ENCODE measurements around the gene NEU4.
"Not testable (repeated sequence)": the region's sequence is repeated elsewhere in the genome, so short reads cannot be mapped to it uniquely, and the experiment has no call there.

The NEU4 gene

GRCh38 chr2:241808721-241809382 is at the start of gene NEU4:
Gene NEU4, plus strand, starts transcription at chr2:241809193. Its CDS starts 5,292 bp downstream, at chr2:241814485.
- in situ Hi-C loops (cut with MboI; ENCODE audit: low pct_unique_long_range_greater_than_20kb, low sequenced_read_pairs, unreplicated experiment): no loop called here
- TF ChIP-seq, protein P1, sequence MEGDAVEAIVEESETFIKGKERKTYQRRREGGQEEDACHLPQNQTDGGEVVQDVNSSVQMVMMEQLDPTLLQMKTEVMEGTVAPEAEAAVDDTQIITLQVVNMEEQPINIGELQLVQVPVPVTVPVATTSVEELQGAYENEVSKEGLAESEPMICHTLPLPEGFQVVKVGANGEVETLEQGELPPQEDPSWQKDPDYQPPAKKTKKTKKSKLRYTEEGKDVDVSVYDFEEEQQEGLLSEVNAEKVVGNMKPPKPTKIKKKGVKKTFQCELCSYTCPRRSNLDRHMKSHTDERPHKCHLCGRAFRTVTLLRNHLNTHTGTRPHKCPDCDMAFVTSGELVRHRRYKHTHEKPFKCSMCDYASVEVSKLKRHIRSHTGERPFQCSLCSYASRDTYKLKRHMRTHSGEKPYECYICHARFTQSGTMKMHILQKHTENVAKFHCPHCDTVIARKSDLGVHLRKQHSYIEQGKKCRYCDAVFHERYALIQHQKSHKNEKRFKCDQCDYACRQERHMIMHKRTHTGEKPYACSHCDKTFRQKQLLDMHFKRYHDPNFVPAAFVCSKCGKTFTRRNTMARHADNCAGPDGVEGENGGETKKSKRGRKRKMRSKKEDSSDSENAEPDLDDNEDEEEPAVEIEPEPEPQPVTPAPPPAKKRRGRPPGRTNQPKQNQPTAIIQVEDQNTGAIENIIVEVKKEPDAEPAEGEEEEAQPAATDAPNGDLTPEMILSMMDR (IDR thresholded peaks at IDR 0.05; ENCODE audit: extremely low read depth, insufficient read depth, missing control alignments): no peak
- DNase-seq (ENCODE audit: low spot score): no peak

GRCh38 chr2:241759893-241760292 is 49.1 kb upstream of the NEU4 start:
- in situ Hi-C loops (cut with MboI; ENCODE audit: low pct_unique_long_range_greater_than_20kb, low sequenced_read_pairs, unreplicated experiment); DNase-seq (ENCODE audit: low spot score): not testable (repeated sequence)

GRCh38 chr2:241760301-241760771 is 48.7 kb upstream of the NEU4 start:
- no peak for DNase-seq (ENCODE audit: low spot score)
- in situ Hi-C loops (cut with MboI; ENCODE audit: low pct_unique_long_range_greater_than_20kb, low sequenced_read_pairs, unreplicated experiment): no loop called here
- TF ChIP-seq, protein P1 (IDR thresholded peaks at IDR 0.05; ENCODE audit: extremely low read depth, insufficient read depth, missing control alignments): no peak

- DNase-seq (ENCODE audit: low spot score): no peak
- TF ChIP-seq, protein P1 (IDR thresholded peaks at IDR 0.05; ENCODE audit: extremely low read depth, insufficient read depth, missing control alignments): no peak
- in situ Hi-C loops (cut with MboI; ENCODE audit: low pct_unique_long_range_greater_than_20kb, low sequenced_read_pairs, unreplicated experiment): no loop called here
Observed at GRCh38 chr2:241762321-241762932, 46.6 kb upstream of the NEU4 start.

DNA sequence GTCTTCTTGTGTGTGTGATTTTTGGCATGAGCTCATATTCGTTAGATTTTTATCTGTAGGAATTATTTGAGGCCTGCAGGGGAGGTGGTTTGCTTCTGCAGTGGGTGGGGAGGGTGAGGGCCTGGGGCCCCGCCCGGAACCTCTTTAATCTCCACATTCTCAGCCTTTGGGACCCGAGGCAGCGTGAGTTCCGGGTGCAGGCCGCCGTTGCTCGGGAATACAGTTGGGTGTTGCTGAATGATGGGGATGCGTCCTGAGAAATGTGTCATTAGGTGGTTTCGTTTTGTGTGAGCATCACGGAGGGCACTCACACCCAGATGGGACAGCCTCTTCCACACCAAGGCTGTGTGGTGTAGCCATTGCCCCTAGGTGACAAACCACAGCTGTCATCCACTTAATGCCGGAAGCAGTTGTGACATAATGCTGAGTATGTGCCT is 46.0 kb upstream of the NEU4 start:
- TF ChIP-seq, protein P1 (IDR thresholded peaks at IDR 0.05; ENCODE audit: extremely low read depth, insufficient read depth, missing control alignments): no peak
- in situ Hi-C loops (cut with MboI; ENCODE audit: low pct_unique_long_range_greater_than_20kb, low sequenced_read_pairs, unreplicated experiment): no loop called here
- DNase-seq (ENCODE audit: low spot score): no peak

DNA sequence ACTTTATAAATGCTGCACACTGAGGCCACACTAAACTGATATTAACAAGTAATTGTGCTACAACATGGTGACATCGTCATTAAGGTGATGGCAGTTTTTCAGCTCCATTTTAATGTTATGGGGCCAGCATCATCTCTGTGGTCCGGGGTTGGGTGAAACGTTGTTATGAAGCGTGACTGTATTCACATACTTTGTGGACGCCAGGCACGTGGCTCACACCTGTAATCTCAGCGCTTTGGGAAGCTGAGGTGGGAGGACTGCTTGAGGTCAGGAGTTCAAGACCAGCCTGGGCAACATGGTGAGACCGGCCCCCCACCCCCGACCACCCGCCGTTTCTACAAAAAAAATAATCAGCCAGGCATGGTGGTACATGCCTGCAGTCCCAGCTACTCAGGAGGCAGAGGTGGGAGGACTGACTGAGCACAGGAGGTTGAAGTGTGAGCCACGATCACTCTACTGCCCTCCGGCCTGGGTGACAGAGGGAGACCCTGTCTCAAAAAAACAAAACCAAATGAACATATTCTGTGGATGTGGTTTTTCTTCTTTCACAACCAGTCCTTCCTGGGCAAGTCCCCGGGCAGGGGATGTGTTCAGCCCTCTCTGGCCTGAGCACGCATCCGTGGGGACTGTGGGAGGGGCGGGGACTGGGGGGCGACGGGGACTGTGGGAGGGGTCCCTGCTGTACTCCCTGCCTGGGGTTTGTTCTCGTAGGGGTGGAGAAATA is 45.3 kb upstream of the NEU4 start:
- in situ Hi-C loops (cut with MboI; ENCODE audit: low pct_unique_long_range_greater_than_20kb, low sequenced_read_pairs, unreplicated experiment): no loop called here
- TF ChIP-seq, protein P1 (IDR thresholded peaks at IDR 0.05; ENCODE audit: extremely low read depth, insufficient read depth, missing control alignments): no peak
- no peak for DNase-seq (ENCODE audit: low spot score)

All from GM13977 (cell line).